Liver (tissue), 9 donors: ENCODE measurements around the gene RGL1. TPM values are rescaled to one million over a fixed set of nuclear protein-coding genes. Genes with fewer than 3 reads are reported as not detected.
A peak's percentile ranks its signal among the peaks of the same experiment; 100 is the strongest.

Experiments used
- DNase-seq: peaks from one replicate; pipeline ENCODE4 v3.0.0-alpha.2; 2017; ENCODE audit warnings: low spot score
- H3K27ac ChIP-seq, 2 donors: one replicate each; pipeline ENCODE4 v1.7.0; 2013; ENCODE audit warnings: inconsistent platforms in 2 of 2, low read length in 2 of 2, control low read depth in 1 of 2, low read depth in 1 of 2, mild to moderate bottlenecking in 1 of 2
- H3K27me3 ChIP-seq, 4 donors: one replicate each; pipeline versions ENCODE4 v1.6.1 to v1.7.0; 2013; ENCODE audit warnings: low read length in 3 of 4, inconsistent platforms in 1 of 4, mild to moderate bottlenecking in 1 of 4, moderate library complexity in 1 of 4; ENCODE audit not compliant: control insufficient read depth in 4 of 4, insufficient read depth in 4 of 4
- H3K36me3 ChIP-seq, 4 donors: one replicate each; pipeline versions ENCODE4 v1.6.1 to v1.7.0; 2013; ENCODE audit warnings: low read length in 3 of 4, mild to moderate bottlenecking in 3 of 4, low read depth in 1 of 4, moderate library complexity in 1 of 4; ENCODE audit not compliant: control insufficient read depth in 4 of 4, insufficient read depth in 3 of 4
- H3K4me1 ChIP-seq, 4 donors: one replicate each; pipeline versions ENCODE4 v1.6.1 to v1.7.0; 2013; ENCODE audit warnings: low read length in 3 of 4, mild to moderate bottlenecking in 3 of 4, moderate library complexity in 1 of 4; ENCODE audit not compliant: control insufficient read depth in 4 of 4, insufficient read depth in 4 of 4
- H3K4me3 ChIP-seq, 3 donors: one replicate each; pipeline versions ENCODE4 v1.6.1 to v1.7.0; 2013; ENCODE audit warnings: low read length in 3 of 3, control low read depth in 1 of 3, low read depth in 1 of 3, mild to moderate bottlenecking in 1 of 3
- H3K9ac ChIP-seq, 2 donors: one replicate each; pipeline ENCODE4 v1.7.0; 2013; ENCODE audit warnings: low read length in 2 of 2, mild to moderate bottlenecking in 2 of 2, moderate library complexity in 2 of 2, control low read depth in 1 of 2, low read depth in 1 of 2
- H3K9me3 ChIP-seq, 4 donors: one replicate each; pipeline versions ENCODE4 v1.6.1 to v1.7.0; 2013; ENCODE audit warnings: low read length in 3 of 4; ENCODE audit not compliant: control insufficient read depth in 4 of 4
- ATF3 ChIP-seq: IDR thresholded peaks from 2 replicates; pipeline ENCODE4 v1.6.1; 2016; ENCODE audit warnings: antibody characterized with exemption
- CTCF ChIP-seq: fragments of 150-350 bp; IDR thresholded peaks from 2 replicates; pipeline ENCODE4 v1.5.1; 2017; ENCODE audit warnings: improper control_type of control experiment, low read depth, low read length; ENCODE audit not compliant: missing input control
- EGR1 ChIP-seq, 2 donors: IDR thresholded peaks; 2 replicates each; pipeline ENCODE4 v1.6.1; 2016 to 2018; ENCODE audit warnings: antibody characterized with exemption in 2 of 2, low read depth in 2 of 2
- FOXA1 ChIP-seq: IDR thresholded peaks from 2 replicates; pipeline ENCODE4 v1.6.1; 2016; ENCODE audit warnings: antibody characterized with exemption
- FOXA2 ChIP-seq: IDR thresholded peaks from 2 replicates; pipeline ENCODE4 v1.6.1; 2016; ENCODE audit warnings: antibody characterized with exemption
- GABPA ChIP-seq, 2 donors: IDR thresholded peaks in 1 of 2; conservative IDR thresholded peaks in 1 of 2; 2 replicates each; pipeline ENCODE4 v1.6.1; 2016; ENCODE audit warnings: antibody characterized with exemption in 2 of 2, mild to moderate bottlenecking in 1 of 2, moderate library complexity in 1 of 2
- HNF4A ChIP-seq, 2 donors: conservative IDR thresholded peaks; 2 replicates each; pipeline ENCODE4 v1.6.1; 2016; ENCODE audit warnings: antibody characterized with exemption in 2 of 2, mild to moderate bottlenecking in 2 of 2
- JUND ChIP-seq, 2 donors: IDR thresholded peaks; 2 replicates each; pipeline ENCODE4 v1.6.1; 2016; ENCODE audit warnings: antibody characterized with exemption in 2 of 2
- MAX ChIP-seq: IDR thresholded peaks from 2 replicates; pipeline ENCODE4 v1.6.1; 2016; ENCODE audit warnings: antibody characterized with exemption
- NR2F2 ChIP-seq: IDR thresholded peaks from 2 replicates; pipeline ENCODE4 v1.6.1; 2016; ENCODE audit warnings: antibody characterized with exemption
- RAD21 ChIP-seq, 2 donors: IDR thresholded peaks; 2 replicates each; pipeline ENCODE4 v1.6.1; 2016; ENCODE audit warnings: antibody characterized with exemption in 2 of 2, mild to moderate bottlenecking in 2 of 2
- REST ChIP-seq: IDR thresholded peaks from 2 replicates; pipeline ENCODE4 v1.6.1; 2016; ENCODE audit warnings: antibody characterized with exemption, mild to moderate bottlenecking
- SP1 ChIP-seq: IDR thresholded peaks from 2 replicates; pipeline ENCODE4 v1.6.1; 2018; ENCODE audit warnings: antibody characterized with exemption, mild to moderate bottlenecking
- TAF1 ChIP-seq: conservative IDR thresholded peaks from 2 replicates; pipeline ENCODE4 v1.6.1; 2016; ENCODE audit warnings: antibody characterized with exemption, mild to moderate bottlenecking
- YY1 ChIP-seq: IDR thresholded peaks from 2 replicates; pipeline ENCODE4 v1.6.1; 2016; ENCODE audit warnings: antibody characterized with exemption, mild to moderate bottlenecking
- WGBS: extraction: QIAGEN DNeasy Blood & Tissue Kit; methylation state at CpG from one replicate; pipeline ENCODE4 v1.1.7; 2013; 5-methylcytosine and 5-hydroxymethylcytosine counted together
- polyA plus RNA-seq, 2 donors: library from polyadenylated mRNA; stranded (reverse) in 1 of 2; unstranded in 1 of 2; fragments of 200-250 nt in 1 of 2; fragments of >200 nt in 1 of 2; fragmentation: Nextera tagmentation in 1 of 2; extraction: Ambion mirVana in 1 of 2; gene quantifications; one replicate each; pipeline versions ENCODE4 v1.2.1 to v1.2.3, GENCODE V29; 2013 to 2015
- total RNA-seq, 2 donors: library from RNA; depleted of rRNA; stranded (reverse); fragments of >200 nt; gene quantifications; one replicate each; pipeline ENCODE4 v1.2.3, GENCODE V29; 2014
- donor health status: healthy.
- donor health status: healthy.
- donor health status: healthy.
- donor health status: healthy.
- donor health status: healthy.

Gene RGL1
- total and polyA plus RNA-seq, 4 donors, result 3.9 to 15.3 (median 8.9) TPM

- H3K36me3 ChIP-seq, result no peaks in the 10 kb centered on the region
Measured at GRCh38 chr1:183936009-183936408, 131.1 kb downstream of the RGL1 start.

GRCh38 chr1:183936791-183937190 is 131.9 kb downstream of the RGL1 start:
- no peaks in the 10 kb centered on the region for H3K9me3 ChIP-seq
- 89% methylated on average over 7 of the region's 7 CpGs for WGBS
- TF ChIP-seq YY1 (no peak), HNF4A (conservative IDR thresholded peaks at IDR 0.05) (no peak), JUND (IDR thresholded peaks at IDR 0.05) (no peak), RAD21 (IDR thresholded peaks at IDR 0.05) (no peak), FOXA1 (no peak), EGR1 (IDR thresholded peaks at IDR 0.05; ENCODE audit: low read depth in 2 of 2) (no peak), CTCF (no peak), TAF1 (no peak), GABPA (IDR thresholded peaks at IDR 0.05 in 1 of 2, conservative IDR thresholded peaks at IDR 0.05 in 1 of 2) (no peak), FOXA2 (no peak), ATF3 (no peak)
- H3K27me3 ChIP-seq, result no peaks in the 10 kb centered on the region
- no peak overlapping the region for H3K9ac ChIP-seq
- H3K4me1 ChIP-seq, result no peaks in the 10 kb centered on the region
- no peak overlapping the region for H3K4me3 ChIP-seq
- H3K27ac ChIP-seq, result no peak overlapping the region
- DNase-seq, result no peak
- H3K36me3 ChIP-seq, result no peaks in the 10 kb centered on the region

More at GRCh38 chr1:183936009-183936408, 131.1 kb downstream of the RGL1 start:
- H3K9ac ChIP-seq, result no peak overlapping the region
- H3K27me3 ChIP-seq, result no peaks in the 10 kb centered on the region
- H3K4me1 ChIP-seq, result no peaks in the 10 kb centered on the region
- no peak overlapping the region for H3K4me3 ChIP-seq
- H3K27ac ChIP-seq, result no peak overlapping the region
- no peaks in the 10 kb centered on the region for H3K9me3 ChIP-seq
- TF ChIP-seq JUND (IDR thresholded peaks at IDR 0.05) (no peak), ATF3 (no peak), GABPA (IDR thresholded peaks at IDR 0.05 in 1 of 2, conservative IDR thresholded peaks at IDR 0.05 in 1 of 2) (no peak), FOXA1 (no peak), CTCF (no peak), NR2F2 (peak; percentile 78), MAX (no peak)
- no peak for DNase-seq
- 87% methylated on average over 7 of the region's 7 CpGs for WGBS

- Histone ChIP-seq H3K4me1 (no peaks in the 10 kb centered on the region), H3K9ac (no peak overlapping the region), H3K27me3 (no peaks in the 10 kb centered on the region), H3K9me3 (no peaks in the 10 kb centered on the region), H3K36me3 (no peaks in the 10 kb centered on the region), H3K27ac (no peak overlapping the region), H3K4me3 (no peak overlapping the region)
- DNase-seq, result no peak
- 90% methylated on average over 11 of the region's 11 CpGs for WGBS
- TF ChIP-seq RAD21 (IDR thresholded peaks at IDR 0.05), result no peak
- no peak for TF ChIP-seq YY1
- no peak for TF ChIP-seq SP1
- no peak for TF ChIP-seq HNF4A (conservative IDR thresholded peaks at IDR 0.05)
- TF ChIP-seq CTCF, result no peak
- no peak for TF ChIP-seq GABPA (IDR thresholded peaks at IDR 0.05 in 1 of 2, conservative IDR thresholded peaks at IDR 0.05 in 1 of 2)
- no peak for TF ChIP-seq ATF3
- TF ChIP-seq REST, result no peak
- no peak for TF ChIP-seq JUND (IDR thresholded peaks at IDR 0.05)
Measured at GRCh38 chr1:183937611-183938010, 132.7 kb downstream of the RGL1 start.
